GM18499 (cell line): ENCODE results near the gene CSMD2.

ENCODE experiments used
- ATAC-seq: cut with Tn5 transposase; IDR thresholded peaks from one replicate; pipeline ENCODE4 v1.9.1; 2021; ENCODE audit warnings: moderate number of reproducible peaks; ENCODE audit not compliant: insufficient read depth, unreplicated experiment

CSMD2 gene

DNA sequence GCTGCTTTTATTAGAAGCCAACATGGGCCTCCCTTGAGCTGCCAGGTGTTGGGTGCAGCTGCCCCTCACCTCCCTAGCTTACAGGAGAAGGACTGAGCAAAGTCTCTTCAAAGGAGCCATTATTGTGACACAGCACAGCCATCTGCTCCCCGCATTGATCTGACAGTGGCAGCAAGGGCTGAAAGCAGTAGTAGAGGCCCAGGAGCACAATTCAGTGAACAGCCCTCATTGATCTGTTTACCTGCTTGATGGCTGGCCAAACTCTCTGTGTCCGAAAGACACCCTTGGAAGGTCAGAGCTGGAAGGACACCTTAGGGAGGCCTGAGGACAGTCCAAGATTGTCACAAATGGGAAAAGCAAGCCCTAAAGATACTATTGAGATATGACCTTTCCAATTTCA lies 286.6 kb downstream of the CSMD2 start:
- no peak for ATAC-seq

DNA sequence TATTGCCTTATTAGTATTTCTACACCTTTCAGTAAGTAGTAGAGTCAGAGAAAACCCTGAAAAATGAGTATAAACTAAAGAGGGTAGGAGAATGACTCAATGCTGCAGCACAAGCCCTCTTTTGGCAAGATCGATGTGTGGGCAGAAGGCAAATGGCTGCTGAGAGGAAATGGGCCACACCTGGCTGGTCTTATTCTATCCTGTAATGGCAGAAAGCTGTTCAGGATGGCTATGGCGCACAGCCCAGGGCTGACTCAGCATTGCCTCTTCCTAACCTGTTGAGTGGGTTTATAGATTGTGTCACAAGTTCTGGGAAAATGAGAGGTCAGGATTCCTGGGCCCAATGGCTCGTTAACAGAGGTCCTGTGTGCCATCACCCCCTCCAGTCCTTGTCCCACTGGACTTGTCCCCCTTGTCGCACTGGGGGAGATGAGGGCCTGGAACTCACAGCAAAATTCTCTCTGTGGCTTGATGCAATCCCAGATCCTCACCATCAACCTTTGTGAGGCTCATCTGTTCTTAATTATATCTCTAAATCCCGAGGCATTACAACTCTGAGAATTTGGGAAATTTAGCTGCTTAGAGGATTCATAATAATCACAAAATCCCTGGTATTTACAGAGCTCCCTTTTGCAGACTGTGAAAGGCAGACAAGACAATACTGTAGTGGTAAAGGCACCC lies 287.9 kb downstream of the CSMD2 start:
- ATAC-seq, result no peak

DNA sequence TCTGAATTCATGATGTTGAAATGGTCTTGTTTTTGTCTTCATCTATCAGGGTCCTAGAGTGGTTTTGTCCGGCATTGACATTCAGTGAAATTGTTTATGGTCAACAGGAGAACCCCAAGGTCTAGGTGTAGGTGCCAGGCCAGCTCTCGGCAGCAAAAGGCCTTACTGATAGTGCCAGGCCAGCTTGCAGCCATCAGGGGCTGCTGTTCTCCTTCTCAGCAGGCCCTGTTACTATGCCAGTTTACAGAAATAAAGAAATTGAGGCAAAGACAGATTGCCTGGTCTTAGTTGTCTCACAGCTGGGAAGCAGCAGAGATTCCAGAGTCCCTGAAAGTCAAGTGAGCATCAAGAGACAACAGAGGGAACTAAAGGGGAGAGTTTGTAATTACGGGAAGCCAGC lies 289.2 kb downstream of the CSMD2 start:
- no peak for ATAC-seq

DNA sequence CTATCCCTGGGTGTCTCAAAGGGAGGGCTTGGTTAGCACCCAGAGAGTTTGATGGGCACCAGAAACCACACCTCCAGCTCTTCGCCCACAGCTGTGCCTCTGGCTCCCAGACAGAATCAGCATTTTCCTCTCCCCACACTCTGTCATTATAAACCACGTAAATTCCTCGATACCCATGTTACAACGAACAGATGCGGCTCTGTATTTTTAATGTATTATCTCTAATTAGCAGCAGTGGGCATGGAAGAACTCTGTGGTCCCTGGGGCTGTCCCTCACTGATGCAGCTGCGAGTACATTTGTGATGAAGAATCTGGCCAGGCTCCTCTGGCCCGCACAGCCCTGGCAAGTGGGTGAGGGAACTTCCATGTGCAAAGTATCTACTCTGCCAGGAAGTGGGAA lies 290.4 kb downstream of the CSMD2 start:
- no peak for ATAC-seq

DNA sequence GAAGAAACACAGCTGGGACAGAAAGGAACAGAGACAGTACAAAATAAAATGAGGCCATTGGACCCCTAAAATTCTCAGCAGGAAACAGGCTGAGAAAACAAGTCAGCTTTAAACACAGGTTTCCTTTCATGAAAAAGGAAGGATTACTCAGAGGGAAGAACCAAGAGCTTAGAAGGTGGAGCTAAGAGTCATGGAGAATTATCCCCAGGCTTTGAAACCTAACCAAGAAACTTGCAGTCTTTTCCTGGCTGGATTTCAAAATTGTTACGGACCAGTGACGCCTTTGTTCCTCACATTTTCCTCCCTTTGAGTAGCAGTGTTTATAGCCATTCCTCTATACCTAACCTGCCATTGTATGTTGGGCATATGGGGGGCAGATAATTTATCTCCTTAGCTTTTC lies 292.3 kb downstream of the CSMD2 start:
- no peak for ATAC-seq

DNA sequence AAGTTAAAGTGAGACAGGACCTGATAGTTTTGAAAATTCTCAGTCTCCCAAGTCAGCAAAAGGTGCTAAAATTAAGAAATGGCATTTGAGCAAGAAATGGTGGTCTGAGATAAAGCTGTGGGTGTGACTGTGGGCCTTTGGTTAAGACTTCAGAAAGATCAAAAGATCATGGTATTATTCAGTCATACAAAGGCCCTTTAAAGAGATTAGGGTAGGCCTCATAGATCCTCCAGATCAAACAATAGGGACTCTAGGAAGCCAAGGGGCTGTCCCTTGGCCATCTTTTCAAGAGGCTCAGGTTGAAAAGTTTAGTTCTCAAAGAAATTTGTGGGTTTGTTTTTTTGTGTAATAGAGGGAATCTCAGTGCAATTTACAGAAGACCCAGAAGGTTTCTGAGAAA lies 292.8 kb downstream of the CSMD2 start:
- ATAC-seq, result no peak

DNA sequence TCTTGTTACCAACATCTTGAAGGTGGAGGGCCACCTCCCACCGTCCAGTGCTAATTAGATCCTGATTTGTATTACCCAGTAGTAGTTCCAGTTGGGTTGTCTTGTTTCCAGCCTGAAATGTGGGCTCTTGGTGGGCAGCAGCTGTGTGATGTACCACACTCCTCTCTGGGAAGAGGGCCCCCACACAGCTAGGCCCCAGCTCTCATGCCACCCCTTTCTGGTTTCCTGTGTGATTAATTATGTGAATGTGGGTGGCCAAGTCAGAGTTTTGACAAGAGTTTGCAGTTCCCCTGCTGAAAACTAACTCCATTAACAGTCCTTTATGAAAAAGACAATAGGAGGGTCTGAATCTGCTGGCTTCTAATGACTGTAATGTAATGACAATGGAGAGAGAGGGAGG lies 297.3 kb downstream of the CSMD2 start:
- no peak for ATAC-seq

DNA sequence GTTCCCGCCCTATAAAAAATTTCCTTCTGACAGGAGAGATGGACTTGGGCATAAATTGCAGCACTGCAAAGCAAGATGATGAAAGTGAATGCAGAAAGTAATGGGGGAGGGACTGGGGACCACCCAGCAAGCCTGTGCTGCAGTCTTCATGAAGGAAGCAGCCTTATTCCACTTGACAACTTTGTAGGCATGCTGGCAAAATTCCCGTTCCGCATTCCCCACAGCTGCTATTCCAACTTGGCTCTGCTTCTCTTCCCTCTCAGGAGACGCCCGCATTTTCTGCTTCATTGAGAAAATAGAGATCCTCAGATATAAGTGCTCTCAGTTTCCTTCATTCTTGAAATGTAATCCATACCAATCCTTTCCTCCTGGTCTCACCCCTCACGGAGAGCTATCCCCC lies 298.7 kb downstream of the CSMD2 start:
- no peak for ATAC-seq

DNA sequence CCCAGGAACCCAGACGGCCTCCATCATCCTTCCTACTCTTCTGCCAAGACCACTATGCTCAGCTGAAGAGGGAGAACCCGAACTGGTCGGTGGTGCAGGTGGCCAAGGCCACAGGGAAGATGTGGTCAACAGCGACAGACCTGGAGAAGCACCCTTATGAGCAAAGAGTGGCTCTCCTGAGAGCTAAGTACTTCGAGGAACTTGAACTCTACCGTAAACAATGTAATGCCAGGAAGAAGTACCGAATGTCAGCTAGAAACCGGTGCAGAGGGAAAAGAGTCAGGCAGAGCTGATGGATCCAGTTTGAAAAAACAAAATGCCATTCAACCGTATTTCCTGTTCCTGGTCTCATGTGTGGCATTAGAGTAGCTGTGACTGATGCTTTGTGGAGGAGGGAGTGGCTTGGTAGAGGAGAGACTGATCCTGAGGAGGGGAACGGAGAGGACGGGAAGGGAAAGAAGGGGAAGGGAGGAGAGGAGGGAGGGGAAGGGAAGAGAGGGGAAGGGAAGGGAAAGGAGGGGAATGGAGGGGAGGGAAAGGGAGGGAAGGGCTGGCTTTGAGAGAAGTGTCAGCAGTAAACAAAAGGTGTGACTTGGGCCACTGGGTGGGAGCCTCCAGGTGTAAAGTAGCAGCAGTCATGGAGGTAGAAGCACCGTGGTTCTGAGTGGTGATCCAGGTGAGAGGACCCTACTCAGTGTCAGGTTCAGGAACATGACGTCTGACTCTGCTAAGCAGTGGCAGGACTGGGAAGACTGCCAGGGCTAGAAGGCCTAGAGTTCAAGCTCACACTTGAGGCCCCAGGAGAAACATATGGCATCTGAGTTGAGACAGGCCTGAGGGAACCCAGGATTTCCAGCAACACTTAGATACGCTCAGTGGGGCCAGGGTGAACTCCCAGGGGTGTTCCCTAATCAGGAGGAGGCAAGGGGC lies 300.3 kb downstream of the CSMD2 start:
- ATAC-seq, result no peak

DNA sequence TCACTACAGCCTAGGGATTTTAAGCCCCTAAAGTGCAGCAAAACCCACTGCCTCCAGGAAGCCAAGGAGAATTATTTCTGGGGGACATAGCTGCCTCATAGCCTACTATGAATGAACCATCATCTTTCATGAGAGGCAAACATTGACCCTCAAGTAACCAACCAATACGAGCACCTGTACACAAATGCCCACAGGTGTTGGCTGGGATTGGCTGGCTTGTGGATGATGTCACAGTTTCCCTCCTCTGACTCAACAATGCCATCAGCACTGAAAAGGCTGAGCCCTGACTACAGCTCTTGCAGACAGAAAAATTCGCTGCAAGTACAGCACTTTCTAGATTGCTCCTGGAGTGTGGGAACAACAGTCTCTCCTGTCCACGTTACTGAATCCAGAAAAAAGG lies 301.3 kb downstream of the CSMD2 start, which contains the start of gene HMGB4:
Gene HMGB4, plus strand, starts transcription at position 301 of the 400 bp plus-strand sequence. CDS start 113 bp downstream, outside the sequence.
- no peak for ATAC-seq

DNA sequence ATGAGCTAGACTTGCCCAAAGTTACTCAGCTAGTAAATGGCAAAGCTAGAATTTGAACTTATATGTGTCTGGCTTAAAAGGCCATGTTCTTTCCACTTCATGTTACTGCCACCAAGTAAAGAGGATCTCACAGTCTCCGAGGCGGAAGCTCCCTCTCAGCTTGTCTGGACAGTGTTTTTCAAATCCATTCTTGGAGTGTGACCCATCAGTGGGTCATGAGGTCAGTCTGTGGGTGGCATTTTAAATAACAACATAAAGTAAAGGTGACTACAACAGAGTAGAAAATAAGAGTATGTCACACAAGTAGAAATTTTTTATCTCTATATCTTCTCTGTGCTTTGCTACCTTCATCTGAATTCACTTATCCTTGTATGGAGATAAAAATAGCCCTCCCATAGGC lies 304.4 kb downstream of the CSMD2 start:
- no peak for ATAC-seq

DNA sequence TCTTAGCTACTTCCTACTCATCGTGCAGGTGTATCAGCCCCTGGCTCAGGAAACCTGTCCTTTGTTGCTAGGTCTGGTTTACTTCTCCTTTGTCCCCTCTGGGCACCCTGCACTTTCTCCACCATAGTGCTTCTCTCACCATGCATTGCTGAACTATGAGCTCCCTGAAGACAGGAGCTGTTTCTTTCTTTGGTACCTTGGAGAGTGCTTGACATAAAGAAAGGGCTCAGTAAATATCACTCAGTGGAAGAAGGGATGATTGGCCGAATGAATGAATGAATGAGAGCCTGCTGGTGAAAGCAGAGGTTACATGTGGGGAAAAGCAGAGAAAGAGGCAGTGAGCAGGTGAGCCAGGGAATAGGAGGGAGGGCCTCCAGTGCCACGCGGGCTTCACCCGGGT lies 310.9 kb downstream of the CSMD2 start:
- ATAC-seq, result no peak

DNA sequence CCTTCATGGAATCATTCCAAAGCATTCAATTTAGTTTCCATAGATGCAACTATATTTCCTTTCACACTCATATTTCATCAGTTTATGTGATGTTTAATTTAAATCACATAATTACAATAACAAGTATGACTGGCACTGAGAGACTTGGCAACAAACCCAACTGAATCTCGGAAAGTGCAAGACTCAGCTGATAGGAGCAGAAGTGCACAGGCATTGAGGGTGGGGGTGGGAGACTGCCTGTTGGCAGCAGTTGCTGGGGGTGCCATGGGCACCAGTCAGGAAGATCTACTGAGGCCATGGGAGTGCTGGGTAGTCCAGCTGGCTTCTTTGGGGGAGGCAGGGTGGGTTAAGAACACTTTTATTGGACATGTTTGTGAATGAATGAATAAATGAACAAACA lies 311.6 kb downstream of the CSMD2 start:
- ATAC-seq, result no peak

DNA sequence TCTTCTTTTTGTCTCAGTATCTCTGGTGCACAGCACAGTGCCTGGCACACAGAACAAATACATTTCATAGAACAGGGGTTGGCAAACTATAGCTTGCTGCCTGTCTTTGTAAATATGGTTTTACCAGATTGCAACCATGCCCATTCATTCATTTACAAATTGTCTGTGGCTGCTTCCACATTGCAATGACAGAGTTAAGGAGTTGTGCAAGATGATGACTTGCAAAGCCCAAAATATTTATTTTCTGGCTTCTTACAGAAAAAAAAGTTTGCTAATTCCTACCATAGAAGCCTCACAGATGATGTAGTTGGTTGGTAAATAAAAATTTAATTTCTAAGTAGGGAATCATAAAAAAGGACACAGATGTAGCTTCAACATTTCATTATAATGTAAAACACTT lies 312.3 kb downstream of the CSMD2 start:
- no peak for ATAC-seq

DNA sequence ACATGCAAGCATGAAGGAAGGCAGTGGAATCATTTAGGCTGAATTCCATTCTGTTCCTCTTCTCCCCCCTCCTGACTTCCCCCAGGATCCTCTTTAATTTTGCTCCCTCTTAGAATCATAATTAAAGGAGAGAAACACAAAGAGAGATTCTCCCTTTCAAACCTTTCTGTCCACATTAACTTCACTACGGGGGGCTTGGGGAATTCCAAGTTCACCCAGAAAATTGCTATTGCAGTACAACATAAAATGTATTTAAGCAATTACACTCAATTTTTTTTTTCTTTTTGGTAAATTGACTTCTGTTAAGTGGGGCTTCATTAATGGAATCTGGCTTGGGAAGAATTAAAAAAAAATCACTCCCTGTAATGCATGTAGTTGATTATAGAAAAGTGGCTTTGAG lies 314.5 kb downstream of the CSMD2 start:
- no peak for ATAC-seq

DNA sequence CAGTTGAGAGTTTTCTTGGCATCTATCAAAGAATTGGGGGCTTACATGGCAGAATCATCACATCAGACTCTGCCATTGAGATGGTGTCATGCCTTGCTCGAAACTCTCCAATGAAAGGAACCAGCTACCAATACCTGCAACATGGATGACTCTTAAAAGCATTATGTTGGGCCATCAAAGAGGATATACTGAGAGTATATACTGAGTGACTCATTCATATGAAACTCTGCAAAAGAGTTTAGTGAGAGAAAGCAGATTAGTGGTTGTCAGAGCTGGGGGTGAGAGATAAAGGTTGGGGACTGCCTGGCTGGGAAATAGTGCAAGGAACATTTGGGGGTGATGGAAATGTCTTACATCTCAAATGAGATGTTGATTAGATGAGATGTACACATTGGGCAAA lies 315.8 kb downstream of the CSMD2 start:
- no peak for ATAC-seq

DNA sequence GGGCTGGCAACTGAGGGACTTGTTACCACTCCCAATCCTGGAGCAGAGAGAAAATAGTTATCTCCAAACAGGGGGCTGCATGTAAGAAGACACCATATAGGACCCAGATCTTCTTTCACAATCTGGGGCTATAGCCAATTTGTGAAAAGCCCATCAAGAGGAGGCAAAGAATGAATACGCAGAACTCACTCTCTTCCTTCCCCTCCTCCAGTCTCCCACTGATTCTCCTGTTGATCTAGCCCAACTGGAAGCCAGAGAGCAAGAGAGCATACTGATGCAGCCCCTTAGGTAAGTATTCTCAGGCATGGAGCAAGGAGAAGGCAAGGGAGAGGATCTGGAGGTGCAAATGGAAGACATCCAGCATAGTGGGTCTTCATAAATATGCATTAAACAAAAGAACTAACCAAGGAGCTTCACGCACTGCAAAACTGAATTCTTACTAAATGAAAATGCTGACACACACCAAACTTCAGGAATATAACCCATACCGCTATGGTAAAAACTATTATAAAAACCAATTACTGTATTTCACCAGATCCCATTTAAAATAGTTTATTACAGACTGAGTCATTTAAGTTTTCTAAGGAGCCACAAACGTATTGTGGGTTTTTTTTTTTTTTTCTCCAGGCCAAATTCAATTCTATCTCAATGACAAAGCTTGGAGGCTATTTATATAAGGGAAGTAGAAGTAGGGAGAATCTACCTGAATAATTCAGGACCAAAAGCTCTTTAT lies 316.7 kb downstream of the CSMD2 start:
- ATAC-seq, result no peak

DNA sequence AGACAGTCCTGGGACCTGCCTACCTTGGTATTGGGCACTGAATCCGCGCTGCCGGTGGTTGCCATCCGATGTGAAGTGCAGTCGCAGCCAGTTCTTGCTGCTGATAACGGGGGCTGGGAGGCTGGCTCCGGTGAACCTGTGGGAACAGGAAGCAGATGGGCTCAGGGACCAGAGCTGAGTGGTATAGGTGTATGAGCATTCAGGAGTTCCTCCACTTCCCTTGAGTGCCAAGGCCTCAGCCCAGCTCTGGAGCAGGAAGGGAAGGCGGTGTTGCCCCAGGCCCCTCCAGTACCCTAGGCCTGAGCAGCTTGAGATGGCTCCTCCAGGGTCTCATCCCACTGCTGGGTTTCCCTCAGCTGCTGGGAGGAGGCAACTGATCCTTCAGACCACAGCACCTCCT lies 318.2 kb downstream of the CSMD2 start:
- no peak for ATAC-seq

DNA sequence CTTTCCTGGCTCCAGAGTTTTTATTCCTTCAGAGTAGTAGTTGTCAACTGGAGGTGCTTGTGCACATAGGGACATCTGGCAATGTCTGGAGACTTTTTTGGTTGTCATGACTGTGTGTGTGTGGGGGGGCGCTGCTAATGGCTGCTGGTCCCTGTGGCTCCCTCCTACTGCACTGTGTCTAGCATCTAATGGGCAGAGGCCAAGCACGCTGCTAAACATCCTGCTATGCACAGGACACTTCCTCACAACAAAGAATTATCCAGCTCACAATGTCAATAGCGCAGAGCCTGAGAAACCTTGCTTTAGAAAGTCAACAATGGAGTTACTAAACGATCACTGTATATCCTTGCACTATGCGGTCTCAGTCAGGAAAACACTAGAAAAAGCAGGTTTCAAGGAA lies 320.9 kb downstream of the CSMD2 start:
- no peak for ATAC-seq

DNA sequence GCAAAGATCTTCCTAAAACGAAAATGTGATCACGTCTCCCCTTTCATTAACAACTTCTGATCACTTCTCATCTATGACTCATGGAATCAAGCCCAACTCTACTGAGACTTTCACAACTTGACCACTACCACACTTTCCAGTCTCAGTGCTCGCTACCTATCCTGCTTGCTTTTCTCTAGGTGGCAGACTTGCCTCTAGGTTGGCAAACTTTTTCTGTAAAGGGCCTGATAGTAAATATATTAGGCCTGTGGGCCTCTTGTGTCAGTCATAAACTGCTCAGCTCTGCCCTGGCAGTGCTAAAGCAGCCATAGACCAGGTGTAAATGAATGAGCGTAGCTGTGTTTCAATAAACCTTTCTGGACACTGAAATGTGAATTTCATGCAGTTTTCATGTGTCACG lies 322.7 kb downstream of the CSMD2 start:
- no peak for ATAC-seq

DNA sequence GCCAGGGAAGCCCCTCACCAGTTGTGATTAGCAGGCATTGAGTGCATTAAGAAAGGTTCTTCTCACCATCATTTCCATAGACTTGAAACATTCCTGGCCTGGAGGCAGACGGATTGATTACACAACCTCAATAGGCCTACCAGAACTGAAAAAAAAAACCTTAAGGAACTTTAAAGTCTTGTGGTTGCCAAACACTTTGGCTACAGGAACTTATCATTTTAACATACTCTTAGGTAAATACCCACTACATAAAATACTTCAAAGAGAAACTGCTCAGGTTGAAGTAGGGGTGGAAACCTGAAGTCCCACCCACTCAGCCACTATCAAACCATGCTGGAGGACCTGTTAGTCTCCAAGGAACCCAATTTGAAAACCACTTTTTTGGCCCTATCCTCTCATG lies 323.5 kb downstream of the CSMD2 start:
- ATAC-seq, result no peak
